Endothelial cell of umbilical vein (primary cell): ENCODE data around the gene FAM53B. TPM values are rescaled to one million over a fixed set of nuclear protein-coding genes. Genes with fewer than 3 reads are reported as not detected.

ENCODE experiments used
- BruUV-seq: library from RNA; stranded (reverse); fragments of 400-500 nt; replicated peaks from 2 replicates; lab custom pipeline; 2021; lab: Mats Ljungman, UMichigan
- CTCF ChIA-PET: fragments of 300-600, 350-600 bp; sonication (Branson Sonifier 250); formaldehyde crosslinking; loops from one replicate; lab custom pipeline; 2021; ENCODE audit warnings: antibody characterized with exemption, inconsistent platforms; lab: Charles Lee
- POLR2A ChIA-PET: fragments of 300-600, 350-600 bp; sonication (Branson Sonifier 250); formaldehyde crosslinking; loops from one replicate; lab custom pipeline; 2021; ENCODE audit warnings: antibody characterized with exemption, inconsistent platforms; lab: Charles Lee
- DNase-seq: peaks from one replicate; pipeline ENCODE4 v3.0.0-alpha.2; 2011; ENCODE audit warnings: low read depth, low spot score
- FAIRE-seq: peaks from 2 replicates; lab custom pipeline; 2011; peaks lifted over from hg19 to GRCh38; lab: Jason Lieb, UNC
- H2AFZ ChIP-seq: 2 replicates; pipeline ENCODE4 v1.6.0; 2012; ENCODE audit warnings: low read depth, low read length, control low read depth, inconsistent platforms
- H3K27ac ChIP-seq: 2 replicates; pipeline ENCODE4 v1.5.1; 2011; ENCODE audit warnings: low read depth, mild to moderate bottlenecking, control low read depth, low read length, moderate library complexity; ENCODE audit not compliant: insufficient read depth
- H3K27me3 ChIP-seq, 2 experiments: 2 replicates each; pipeline versions ENCODE4 v1.6.0 to v1.6.1; 2011; ENCODE audit warnings: low read length in 2 of 2, mixed read lengths in 1 of 2; ENCODE audit not compliant: control insufficient read depth in 2 of 2, insufficient read depth in 2 of 2
- H3K36me3 ChIP-seq, 2 experiments: 2 replicates in 1 of 2; 3 replicates in 1 of 2; pipeline ENCODE4 v1.5.1; 2011; ENCODE audit warnings: low read length in 2 of 2, mild to moderate bottlenecking in 1 of 2, moderate library complexity in 1 of 2; ENCODE audit not compliant: control insufficient read depth in 2 of 2, insufficient read depth in 2 of 2; ENCODE audit errors: extremely low read depth in 1 of 2
- H3K4me1 ChIP-seq: 3 replicates; pipeline ENCODE4 v1.5.1; 2011; ENCODE audit warnings: mild to moderate bottlenecking, low read length; ENCODE audit not compliant: control insufficient read depth, insufficient read depth; ENCODE audit errors: extremely low read depth
- H3K4me2 ChIP-seq: 2 replicates; pipeline ENCODE4 v1.6.1; 2011; ENCODE audit warnings: low read length, control low read depth, mixed read lengths; ENCODE audit not compliant: insufficient read depth
- H3K4me3 ChIP-seq, 3 experiments: fragments of 200-600 bp in 1 of 3; sonication (generic), shearing (Covaris generic) in 1 of 3; replicated peaks in 1 of 3; 2 replicates each; pipeline ENCODE4 v1.5.1; 2011 to 2016; ENCODE audit warnings: control low read depth in 3 of 3, low read length in 3 of 3, mild to moderate bottlenecking in 2 of 3, inconsistent platforms in 1 of 3, low read depth in 1 of 3, moderate library complexity in 1 of 3; ENCODE audit not compliant: insufficient read depth in 1 of 3
- H3K79me2 ChIP-seq: 2 replicates; pipeline ENCODE4 v1.6.0; 2012; ENCODE audit warnings: low read length, inconsistent platforms; ENCODE audit not compliant: control insufficient read depth, insufficient read depth
- H3K9ac ChIP-seq: replicated peaks from 2 replicates; pipeline ENCODE3; 2011; ENCODE audit warnings: low read length, control low read depth; ENCODE audit not compliant: insufficient read depth; ENCODE audit errors: extremely low read depth
- H3K9me1 ChIP-seq: replicated peaks from 3 replicates; pipeline ENCODE4 v1.6.0; 2011; ENCODE audit warnings: mild to moderate bottlenecking, low read length; ENCODE audit not compliant: control insufficient read depth, insufficient read depth; ENCODE audit errors: extremely low read depth
- H3K9me3 ChIP-seq: replicated peaks from 2 replicates; pipeline ENCODE4 v1.5.1; 2012; ENCODE audit warnings: low read length, inconsistent platforms; ENCODE audit not compliant: control insufficient read depth, insufficient read depth
- H4K20me1 ChIP-seq: replicated peaks from 2 replicates; pipeline ENCODE3; 2011; ENCODE audit warnings: mild to moderate bottlenecking, low read length; ENCODE audit not compliant: control insufficient read depth, insufficient read depth; ENCODE audit errors: extremely low read depth
- EZH2 ChIP-seq: IDR thresholded peaks from 2 replicates; pipeline ENCODE4 v1.6.1; 2012; ENCODE audit warnings: borderline replicate concordance, low read depth, mild to moderate bottlenecking, moderate library complexity, low read length, inconsistent platforms; ENCODE audit not compliant: severe bottlenecking
- FOS ChIP-seq: IDR thresholded peaks from 2 replicates; pipeline ENCODE4 v1.6.1; 2011; ENCODE audit warnings: mild to moderate bottlenecking, low read length, moderate library complexity, borderline replicate concordance; ENCODE audit not compliant: insufficient read depth
- GATA2 ChIP-seq: IDR thresholded peaks from 2 replicates; pipeline ENCODE4 v1.7.0; 2011; ENCODE audit warnings: low read depth, mild to moderate bottlenecking, moderate library complexity, mixed read lengths, low read length; ENCODE audit not compliant: insufficient read length, insufficient read depth
- JUN ChIP-seq: IDR thresholded peaks from 2 replicates; pipeline ENCODE4 v1.6.1; 2011; ENCODE audit warnings: borderline replicate concordance, low read depth; ENCODE audit not compliant: insufficient read length, insufficient read depth
- MYC ChIP-seq: IDR thresholded peaks from one replicate; pipeline ENCODE4 v1.6.1; 2011; ENCODE audit warnings: mild to moderate bottlenecking, low read depth, low read length
- POLR2A ChIP-seq: IDR thresholded peaks from 2 replicates; pipeline ENCODE4 v1.6.1; 2012; ENCODE audit warnings: low read depth, mild to moderate bottlenecking, control low read depth, low read length
- POLR2AphosphoS5 ChIP-seq: IDR thresholded peaks from 2 replicates; pipeline ENCODE4 v1.6.1; 2012; ENCODE audit warnings: low read depth, mild to moderate bottlenecking, control low read depth, low read length, moderate library complexity; ENCODE audit not compliant: insufficient read depth
- dilution Hi-C: fragments of 300-500 bp; cut with MboI; formaldehyde crosslinking; loops from one replicate; pipeline ENCODE4 v1.15.0; 2019; ENCODE audit warnings: low sequenced_read_pairs; ENCODE audit not compliant: extremely low pct_ligation_motif_present
- intact Hi-C: fragments of 100-400 bp; cut with micrococcal nuclease; formaldehyde crosslinking; loops from one replicate; pipeline ENCODE4 v1.10.0; 2022
- polyA plus RNA-seq, 4 experiments: library from polyadenylated mRNA; depleted of rRNA in 3 of 4; stranded (reverse) in 3 of 4; unstranded in 1 of 4; fragments of >200 nt; gene quantifications; 2 replicates each; pipeline versions ENCODE4 v1.2.1 to v1.2.3, GENCODE V29; 2011 to 2012; ENCODE audit warnings: missing spikeins in 1 of 4
- total RNA-seq: library from RNA; stranded (reverse); gene quantifications from 2 replicates; pipeline ENCODE4 v1.2.3, GENCODE V29; 2021
- TF ChIP-seq, protein P1 (sequence below): IDR thresholded peaks from 2 replicates; pipeline ENCODE4 v1.6.1; 2011; ENCODE audit not compliant: insufficient read depth, insufficient read length
- TF ChIP-seq, protein P2 (sequence below), 2 donors: IDR thresholded peaks; 1 replicate in 1 of 2; 2 replicates in 1 of 2; pipeline ENCODE4 v1.5.1; 2011; ENCODE audit warnings: low read length in 2 of 2, mild to moderate bottlenecking in 2 of 2, moderate library complexity in 2 of 2, control low read depth in 1 of 2, inconsistent platforms in 1 of 2, low read depth in 1 of 2; ENCODE audit not compliant: insufficient read depth in 1 of 2; ENCODE audit errors: extremely low read depth in 1 of 2

Gene FAM53B
- total and polyA plus RNA-seq, 2 donors (not counting 3 experiments of a cell fraction or from before 2014, with no cell fraction given), result 8.5 to 21.1 TPM

DNA sequence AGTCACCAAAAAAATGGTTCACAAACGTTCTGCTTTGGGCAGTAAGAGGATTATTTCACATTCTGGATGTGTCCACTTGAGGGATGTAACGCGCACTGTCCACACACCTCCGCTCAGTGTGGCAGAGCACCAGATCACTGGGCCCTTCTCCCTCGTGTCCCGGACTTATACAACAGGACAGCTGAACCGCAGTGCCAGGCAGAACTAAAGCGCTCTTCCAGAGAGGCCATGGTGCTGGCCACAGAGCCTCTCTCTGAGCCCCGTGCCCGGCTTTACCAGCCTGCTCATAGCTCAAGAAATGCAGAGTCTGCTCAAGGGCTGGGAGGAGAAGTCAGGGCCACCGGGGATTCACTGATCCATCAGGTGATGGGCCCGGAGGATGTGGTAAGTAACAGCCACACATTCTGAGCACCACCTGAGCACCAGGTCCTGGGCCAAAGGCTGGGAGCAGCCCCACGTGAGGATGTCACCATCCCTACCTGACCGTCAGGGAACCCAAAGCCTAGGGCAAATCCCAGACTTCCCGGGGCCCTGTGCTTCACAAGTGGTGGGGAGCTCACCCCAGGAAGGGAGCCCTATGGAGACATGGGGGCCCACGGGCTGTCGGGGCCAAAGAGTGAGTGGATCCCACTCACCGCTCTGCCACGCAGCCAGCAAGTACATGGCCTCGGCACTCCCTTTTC, 74.9 kb downstream of the FAM53B start:
- dilution Hi-C loops (no loop called here), intact Hi-C loops (no loop called here)
- Histone ChIP-seq H3K4me2 (no peak overlapping the region), H3K9me3 (no peaks in the 10 kb centered on the region), H4K20me1 (no peaks in the 10 kb centered on the region), H3K9me1 (no peaks in the 10 kb centered on the region), H3K4me1 (peaks cover 7% of the 10 kb centered on the region), H3K9ac (no peak overlapping the region), H3K27me3 (no peaks in the 10 kb centered on the region), H2AFZ (no peak overlapping the region), H3K27ac (no peak overlapping the region), H3K79me2 (no peaks in the 10 kb centered on the region), H3K4me3 (no peak overlapping the region), H3K36me3 (peaks cover 0 to 4% of the 10 kb centered on the region in 2 experiments)
- ChIA-PET CTCF (interaction anchor here (0.6 to 1.6 kb wide), 6 partner anchors 11 to 72 kb away, joined by 3 to 6 read pairs (median 4); no protein-coding TSS in a partner anchor), POLR2A (no interaction called here)
- FAIRE-seq (no peak), DNase-seq (no peak)
- no TSS peak for BruUV-seq
- TF ChIP-seq FOS, result no peak
- TF ChIP-seq, protein P1, sequence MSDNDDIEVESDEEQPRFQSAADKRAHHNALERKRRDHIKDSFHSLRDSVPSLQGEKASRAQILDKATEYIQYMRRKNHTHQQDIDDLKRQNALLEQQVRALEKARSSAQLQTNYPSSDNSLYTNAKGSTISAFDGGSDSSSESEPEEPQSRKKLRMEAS, result no peak
- TF ChIP-seq MYC, result no peak
- TF ChIP-seq POLR2AphosphoS5, result no peak
- TF ChIP-seq JUN, result no peak
- TF ChIP-seq EZH2, result no peak
- no peak for TF ChIP-seq POLR2A
- TF ChIP-seq, protein P2, sequence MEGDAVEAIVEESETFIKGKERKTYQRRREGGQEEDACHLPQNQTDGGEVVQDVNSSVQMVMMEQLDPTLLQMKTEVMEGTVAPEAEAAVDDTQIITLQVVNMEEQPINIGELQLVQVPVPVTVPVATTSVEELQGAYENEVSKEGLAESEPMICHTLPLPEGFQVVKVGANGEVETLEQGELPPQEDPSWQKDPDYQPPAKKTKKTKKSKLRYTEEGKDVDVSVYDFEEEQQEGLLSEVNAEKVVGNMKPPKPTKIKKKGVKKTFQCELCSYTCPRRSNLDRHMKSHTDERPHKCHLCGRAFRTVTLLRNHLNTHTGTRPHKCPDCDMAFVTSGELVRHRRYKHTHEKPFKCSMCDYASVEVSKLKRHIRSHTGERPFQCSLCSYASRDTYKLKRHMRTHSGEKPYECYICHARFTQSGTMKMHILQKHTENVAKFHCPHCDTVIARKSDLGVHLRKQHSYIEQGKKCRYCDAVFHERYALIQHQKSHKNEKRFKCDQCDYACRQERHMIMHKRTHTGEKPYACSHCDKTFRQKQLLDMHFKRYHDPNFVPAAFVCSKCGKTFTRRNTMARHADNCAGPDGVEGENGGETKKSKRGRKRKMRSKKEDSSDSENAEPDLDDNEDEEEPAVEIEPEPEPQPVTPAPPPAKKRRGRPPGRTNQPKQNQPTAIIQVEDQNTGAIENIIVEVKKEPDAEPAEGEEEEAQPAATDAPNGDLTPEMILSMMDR (IDR thresholded peaks at IDR 0.05; ENCODE audit: extremely low read depth in 1 of 2, insufficient read depth in 1 of 2, low read depth in 1 of 2, low read length in 2 of 2), result no peak
- TF ChIP-seq GATA2, result no peak
